HL-60 (cell line): ENCODE data around the gene VTA1.
A peak's percentile ranks its signal among the peaks of the same experiment; 100 is the strongest.
"Not testable (repeated sequence)": the region's sequence is repeated elsewhere in the genome, so short reads cannot be mapped to it uniquely, and the experiment has no call there.

ENCODE experiments used
- DNase-seq, 2 experiments: peaks; one replicate each; pipeline ENCODE4 v3.0.0-alpha.2; 2010 to 2020; ENCODE audit warnings: low read depth in 1 of 2, low spot score in 1 of 2
- H3K27ac ChIP-seq: fragments of 250-450 bp; sonication (Bioruptor Pico); replicated peaks from 2 replicates; pipeline ENCODE4 v1.5.1; 2020; ENCODE audit warnings: mild to moderate bottlenecking, moderate library complexity
- H3K27me3 ChIP-seq: fragments of 250-450 bp; sonication (Bioruptor Pico); 2 replicates; pipeline ENCODE4 v1.5.1; 2021; ENCODE audit warnings: mild to moderate bottlenecking, moderate library complexity; ENCODE audit not compliant: insufficient read depth, poor library complexity, severe bottlenecking
- H3K4me3 ChIP-seq: replicated peaks from 2 replicates; pipeline ENCODE4 v1.5.1; 2011; ENCODE audit warnings: mild to moderate bottlenecking, control low read depth, low read length; ENCODE audit not compliant: insufficient read depth
- GABPA ChIP-seq: IDR thresholded peaks from 2 replicates; pipeline ENCODE4 v1.6.1; 2012; ENCODE audit warnings: low read depth
- POLR2AphosphoS5 ChIP-seq: IDR thresholded peaks from 2 replicates; pipeline ENCODE4 v1.6.1; 2012; ENCODE audit warnings: low read depth
- SPI1 ChIP-seq: IDR thresholded peaks from 2 replicates; pipeline ENCODE4 v1.6.1; 2012; ENCODE audit warnings: low read depth, mild to moderate bottlenecking, borderline replicate concordance
- TF ChIP-seq, protein P1 (sequence below): IDR thresholded peaks from 2 replicates; pipeline ENCODE4 v1.6.1; 2012; ENCODE audit warnings: low read depth; ENCODE audit not compliant: insufficient replicate concordance
- TF ChIP-seq, protein P2 (sequence below): IDR thresholded peaks from one replicate; pipeline ENCODE4 v1.5.1; 2011; ENCODE audit warnings: low read length, control low read depth, inconsistent platforms; ENCODE audit not compliant: insufficient read depth

The VTA1 gene

DNA sequence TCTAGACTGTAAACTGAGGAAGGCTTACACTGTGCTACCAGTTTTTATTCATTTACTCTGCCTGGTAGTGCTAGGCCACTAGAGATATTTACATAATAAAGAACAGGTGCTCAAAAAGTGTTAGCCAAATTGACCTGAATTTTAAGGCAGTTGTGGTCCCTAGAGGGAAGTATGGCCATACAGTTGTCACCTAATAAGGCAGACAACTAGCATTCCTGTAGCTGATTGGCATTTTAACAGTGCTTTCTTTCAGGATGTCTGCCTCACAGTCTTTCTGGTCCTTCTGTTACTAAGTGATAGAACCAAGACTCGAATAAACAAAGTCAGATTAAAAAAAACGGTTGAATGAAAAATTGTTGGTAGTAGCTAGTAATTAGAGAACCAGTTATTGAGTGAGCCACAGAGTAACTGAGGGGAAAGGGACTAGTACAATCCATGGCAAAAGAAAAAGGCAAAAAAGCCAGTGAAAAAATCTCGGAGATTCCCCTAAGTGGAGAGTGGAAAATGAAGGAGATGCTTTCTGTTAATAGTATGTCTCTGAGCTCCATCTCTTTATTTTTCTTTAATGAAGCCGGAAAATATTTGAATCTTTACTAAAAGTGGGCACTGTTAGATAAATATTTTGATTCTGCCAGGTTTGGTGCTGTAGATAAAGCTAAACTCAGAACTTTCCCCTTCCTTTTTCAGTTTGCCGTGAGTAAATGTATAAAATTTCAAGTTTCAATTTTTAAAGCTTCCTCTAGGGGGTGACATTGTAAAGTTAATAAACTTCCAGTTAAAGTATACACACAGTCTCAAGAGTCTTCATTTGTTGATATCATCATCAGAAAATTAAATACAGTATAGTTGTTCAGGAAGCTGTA lies 9.1 kb downstream of the VTA1 start:
- no peaks in the 10 kb centered on the region for H3K27me3 ChIP-seq
- no peak for DNase-seq
- no peak overlapping the region; the same call in 1 of the 2 replicates for H3K27ac ChIP-seq
- no peak for TF ChIP-seq SPI1
- TF ChIP-seq POLR2AphosphoS5: no peak
- TF ChIP-seq, protein P1, sequence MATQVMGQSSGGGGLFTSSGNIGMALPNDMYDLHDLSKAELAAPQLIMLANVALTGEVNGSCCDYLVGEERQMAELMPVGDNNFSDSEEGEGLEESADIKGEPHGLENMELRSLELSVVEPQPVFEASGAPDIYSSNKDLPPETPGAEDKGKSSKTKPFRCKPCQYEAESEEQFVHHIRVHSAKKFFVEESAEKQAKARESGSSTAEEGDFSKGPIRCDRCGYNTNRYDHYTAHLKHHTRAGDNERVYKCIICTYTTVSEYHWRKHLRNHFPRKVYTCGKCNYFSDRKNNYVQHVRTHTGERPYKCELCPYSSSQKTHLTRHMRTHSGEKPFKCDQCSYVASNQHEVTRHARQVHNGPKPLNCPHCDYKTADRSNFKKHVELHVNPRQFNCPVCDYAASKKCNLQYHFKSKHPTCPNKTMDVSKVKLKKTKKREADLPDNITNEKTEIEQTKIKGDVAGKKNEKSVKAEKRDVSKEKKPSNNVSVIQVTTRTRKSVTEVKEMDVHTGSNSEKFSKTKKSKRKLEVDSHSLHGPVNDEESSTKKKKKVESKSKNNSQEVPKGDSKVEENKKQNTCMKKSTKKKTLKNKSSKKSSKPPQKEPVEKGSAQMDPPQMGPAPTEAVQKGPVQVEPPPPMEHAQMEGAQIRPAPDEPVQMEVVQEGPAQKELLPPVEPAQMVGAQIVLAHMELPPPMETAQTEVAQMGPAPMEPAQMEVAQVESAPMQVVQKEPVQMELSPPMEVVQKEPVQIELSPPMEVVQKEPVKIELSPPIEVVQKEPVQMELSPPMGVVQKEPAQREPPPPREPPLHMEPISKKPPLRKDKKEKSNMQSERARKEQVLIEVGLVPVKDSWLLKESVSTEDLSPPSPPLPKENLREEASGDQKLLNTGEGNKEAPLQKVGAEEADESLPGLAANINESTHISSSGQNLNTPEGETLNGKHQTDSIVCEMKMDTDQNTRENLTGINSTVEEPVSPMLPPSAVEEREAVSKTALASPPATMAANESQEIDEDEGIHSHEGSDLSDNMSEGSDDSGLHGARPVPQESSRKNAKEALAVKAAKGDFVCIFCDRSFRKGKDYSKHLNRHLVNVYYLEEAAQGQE: no peak
- TF ChIP-seq, protein P2, sequence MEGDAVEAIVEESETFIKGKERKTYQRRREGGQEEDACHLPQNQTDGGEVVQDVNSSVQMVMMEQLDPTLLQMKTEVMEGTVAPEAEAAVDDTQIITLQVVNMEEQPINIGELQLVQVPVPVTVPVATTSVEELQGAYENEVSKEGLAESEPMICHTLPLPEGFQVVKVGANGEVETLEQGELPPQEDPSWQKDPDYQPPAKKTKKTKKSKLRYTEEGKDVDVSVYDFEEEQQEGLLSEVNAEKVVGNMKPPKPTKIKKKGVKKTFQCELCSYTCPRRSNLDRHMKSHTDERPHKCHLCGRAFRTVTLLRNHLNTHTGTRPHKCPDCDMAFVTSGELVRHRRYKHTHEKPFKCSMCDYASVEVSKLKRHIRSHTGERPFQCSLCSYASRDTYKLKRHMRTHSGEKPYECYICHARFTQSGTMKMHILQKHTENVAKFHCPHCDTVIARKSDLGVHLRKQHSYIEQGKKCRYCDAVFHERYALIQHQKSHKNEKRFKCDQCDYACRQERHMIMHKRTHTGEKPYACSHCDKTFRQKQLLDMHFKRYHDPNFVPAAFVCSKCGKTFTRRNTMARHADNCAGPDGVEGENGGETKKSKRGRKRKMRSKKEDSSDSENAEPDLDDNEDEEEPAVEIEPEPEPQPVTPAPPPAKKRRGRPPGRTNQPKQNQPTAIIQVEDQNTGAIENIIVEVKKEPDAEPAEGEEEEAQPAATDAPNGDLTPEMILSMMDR: peak; percentile 0
- no peak for TF ChIP-seq GABPA
- H3K4me3 ChIP-seq: no peak overlapping the region

DNA sequence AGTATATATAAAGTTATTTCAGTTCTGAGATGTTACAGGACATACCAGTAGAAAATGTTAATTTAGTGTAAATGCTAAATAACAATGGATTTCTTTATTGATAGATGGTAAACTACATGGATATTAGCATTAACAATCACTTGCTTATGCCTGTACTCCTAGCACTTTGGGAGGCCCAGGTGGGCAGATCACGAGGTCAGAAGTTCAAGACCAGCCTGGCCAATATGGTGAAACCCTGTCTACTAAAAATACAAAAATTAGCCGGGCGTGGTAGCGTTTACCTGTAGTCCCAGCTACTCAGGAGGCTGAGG lies 9.7 kb downstream of the VTA1 start:
- not testable (repeated sequence) for DNase-seq, H3K27me3 ChIP-seq, H3K27ac ChIP-seq, H3K4me3 ChIP-seq

DNA sequence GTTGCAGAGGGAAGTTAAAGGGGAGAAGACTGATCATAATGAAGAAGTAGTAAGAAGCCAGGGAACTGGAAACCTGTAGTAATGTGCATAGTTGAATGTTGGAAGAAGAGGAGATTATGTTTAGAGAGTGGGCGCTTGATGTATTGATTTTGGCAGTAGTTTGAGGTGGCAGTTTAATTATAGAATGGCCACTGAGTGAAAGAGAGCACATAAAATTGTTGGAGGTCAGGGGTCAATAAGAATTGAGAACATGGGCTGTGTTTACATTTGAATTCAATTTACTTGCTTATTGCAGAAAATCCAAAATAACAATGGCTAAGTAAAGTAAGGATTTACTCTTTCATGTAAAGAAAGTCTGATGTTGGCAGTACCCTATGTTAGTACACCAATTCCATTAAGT lies 15.7 kb downstream of the VTA1 start:
- no peak for TF ChIP-seq GABPA
- TF ChIP-seq, protein P1: no peak
- TF ChIP-seq, protein P2: no peak
- TF ChIP-seq SPI1: no peak
- TF ChIP-seq POLR2AphosphoS5: no peak
- H3K27ac ChIP-seq: no peak overlapping the region
- H3K4me3 ChIP-seq: no peak overlapping the region
- DNase-seq: no peak
- no peaks in the 10 kb centered on the region for H3K27me3 ChIP-seq

DNA sequence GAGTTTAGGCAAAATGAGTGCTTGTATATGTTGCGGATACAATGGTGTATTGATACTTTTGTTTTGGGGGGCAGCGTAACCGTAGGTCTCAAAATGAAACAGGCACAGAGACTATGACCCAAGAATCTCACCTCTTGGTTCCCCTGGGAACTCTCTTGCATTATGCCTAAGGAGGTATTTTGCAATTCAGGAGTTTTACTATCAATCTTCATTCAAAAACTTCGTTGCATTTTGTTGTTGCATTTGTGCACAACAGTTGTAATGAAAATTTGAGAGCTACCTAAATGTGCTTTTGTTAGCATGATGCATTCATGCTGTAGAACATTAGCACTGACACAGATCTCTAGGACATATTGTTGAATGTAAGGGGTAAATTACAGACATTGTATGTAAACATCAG lies 18.2 kb downstream of the VTA1 start:
- TF ChIP-seq, protein P2: no peak
- TF ChIP-seq SPI1: no peak
- TF ChIP-seq POLR2AphosphoS5: no peak
- TF ChIP-seq, protein P1: no peak
- TF ChIP-seq GABPA: no peak
- H3K4me3 ChIP-seq: no peak overlapping the region
- no peak overlapping the region for H3K27ac ChIP-seq
- no peaks in the 10 kb centered on the region for H3K27me3 ChIP-seq
- no peak for DNase-seq
